Measurements from ENCODE around the gene SOHLH1.

SOHLH1 gene

DNA sequence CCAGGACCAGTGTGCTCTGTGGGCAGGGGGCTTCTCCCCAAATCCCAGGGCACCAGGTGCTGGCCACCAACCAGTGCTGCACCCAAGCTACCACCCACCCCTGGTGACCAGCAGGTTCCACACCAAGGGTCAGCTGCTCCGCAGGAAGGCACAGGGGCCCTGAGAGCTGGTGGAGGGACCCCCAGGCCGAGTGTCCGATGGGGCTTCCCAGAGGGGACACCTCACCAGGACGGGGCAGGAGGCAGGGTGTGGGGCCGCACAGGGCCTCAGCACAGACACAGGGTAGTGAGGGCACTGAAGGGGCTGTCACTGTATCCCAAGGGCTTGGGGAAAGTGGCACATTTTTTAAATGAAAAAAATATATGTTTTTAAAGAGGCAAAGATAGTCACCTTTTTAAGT lies 18.1 kb downstream of the SOHLH1 start:
- TF ChIP-seq FOXP2 (optimal IDR thresholded peaks at IDR 0.05; ENCODE audit: borderline replicate concordance, extremely low read depth, extremely low read length, insufficient read depth) (no peak), POLR2AphosphoS5 (IDR thresholded peaks at IDR 0.05; ENCODE audit: low read depth, low read length) (no peak), SIN3A (IDR thresholded peaks at IDR 0.05; ENCODE audit: borderline replicate concordance, insufficient read depth, low read length) (no peak), TAF1 (IDR thresholded peaks at IDR 0.05; ENCODE audit: borderline replicate concordance, insufficient read depth, low read length) (no peak)
- TF ChIP-seq, protein P1, sequence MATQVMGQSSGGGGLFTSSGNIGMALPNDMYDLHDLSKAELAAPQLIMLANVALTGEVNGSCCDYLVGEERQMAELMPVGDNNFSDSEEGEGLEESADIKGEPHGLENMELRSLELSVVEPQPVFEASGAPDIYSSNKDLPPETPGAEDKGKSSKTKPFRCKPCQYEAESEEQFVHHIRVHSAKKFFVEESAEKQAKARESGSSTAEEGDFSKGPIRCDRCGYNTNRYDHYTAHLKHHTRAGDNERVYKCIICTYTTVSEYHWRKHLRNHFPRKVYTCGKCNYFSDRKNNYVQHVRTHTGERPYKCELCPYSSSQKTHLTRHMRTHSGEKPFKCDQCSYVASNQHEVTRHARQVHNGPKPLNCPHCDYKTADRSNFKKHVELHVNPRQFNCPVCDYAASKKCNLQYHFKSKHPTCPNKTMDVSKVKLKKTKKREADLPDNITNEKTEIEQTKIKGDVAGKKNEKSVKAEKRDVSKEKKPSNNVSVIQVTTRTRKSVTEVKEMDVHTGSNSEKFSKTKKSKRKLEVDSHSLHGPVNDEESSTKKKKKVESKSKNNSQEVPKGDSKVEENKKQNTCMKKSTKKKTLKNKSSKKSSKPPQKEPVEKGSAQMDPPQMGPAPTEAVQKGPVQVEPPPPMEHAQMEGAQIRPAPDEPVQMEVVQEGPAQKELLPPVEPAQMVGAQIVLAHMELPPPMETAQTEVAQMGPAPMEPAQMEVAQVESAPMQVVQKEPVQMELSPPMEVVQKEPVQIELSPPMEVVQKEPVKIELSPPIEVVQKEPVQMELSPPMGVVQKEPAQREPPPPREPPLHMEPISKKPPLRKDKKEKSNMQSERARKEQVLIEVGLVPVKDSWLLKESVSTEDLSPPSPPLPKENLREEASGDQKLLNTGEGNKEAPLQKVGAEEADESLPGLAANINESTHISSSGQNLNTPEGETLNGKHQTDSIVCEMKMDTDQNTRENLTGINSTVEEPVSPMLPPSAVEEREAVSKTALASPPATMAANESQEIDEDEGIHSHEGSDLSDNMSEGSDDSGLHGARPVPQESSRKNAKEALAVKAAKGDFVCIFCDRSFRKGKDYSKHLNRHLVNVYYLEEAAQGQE (IDR thresholded peaks at IDR 0.05; ENCODE audit: insufficient read depth in 1 of 2, low read depth in 2 of 2, low read length in 2 of 2) = no peak

- no peak for TF ChIP-seq FOXP2 (optimal IDR thresholded peaks at IDR 0.05; ENCODE audit: borderline replicate concordance, extremely low read depth, extremely low read length, insufficient read depth)
- TF ChIP-seq POLR2AphosphoS5 (IDR thresholded peaks at IDR 0.05; ENCODE audit: low read depth, low read length) = no peak
- no peak for TF ChIP-seq SIN3A (IDR thresholded peaks at IDR 0.05; ENCODE audit: borderline replicate concordance, insufficient read depth, low read length)
- no peak for TF ChIP-seq TAF1 (IDR thresholded peaks at IDR 0.05; ENCODE audit: borderline replicate concordance, insufficient read depth, low read length)
- TF ChIP-seq, protein P1 (IDR thresholded peaks at IDR 0.05; ENCODE audit: insufficient read depth in 1 of 2, low read depth in 2 of 2, low read length in 2 of 2) = no peak
Observed at GRCh38 chr9:135680056-135680455, 19.2 kb downstream of the SOHLH1 start.

DNA sequence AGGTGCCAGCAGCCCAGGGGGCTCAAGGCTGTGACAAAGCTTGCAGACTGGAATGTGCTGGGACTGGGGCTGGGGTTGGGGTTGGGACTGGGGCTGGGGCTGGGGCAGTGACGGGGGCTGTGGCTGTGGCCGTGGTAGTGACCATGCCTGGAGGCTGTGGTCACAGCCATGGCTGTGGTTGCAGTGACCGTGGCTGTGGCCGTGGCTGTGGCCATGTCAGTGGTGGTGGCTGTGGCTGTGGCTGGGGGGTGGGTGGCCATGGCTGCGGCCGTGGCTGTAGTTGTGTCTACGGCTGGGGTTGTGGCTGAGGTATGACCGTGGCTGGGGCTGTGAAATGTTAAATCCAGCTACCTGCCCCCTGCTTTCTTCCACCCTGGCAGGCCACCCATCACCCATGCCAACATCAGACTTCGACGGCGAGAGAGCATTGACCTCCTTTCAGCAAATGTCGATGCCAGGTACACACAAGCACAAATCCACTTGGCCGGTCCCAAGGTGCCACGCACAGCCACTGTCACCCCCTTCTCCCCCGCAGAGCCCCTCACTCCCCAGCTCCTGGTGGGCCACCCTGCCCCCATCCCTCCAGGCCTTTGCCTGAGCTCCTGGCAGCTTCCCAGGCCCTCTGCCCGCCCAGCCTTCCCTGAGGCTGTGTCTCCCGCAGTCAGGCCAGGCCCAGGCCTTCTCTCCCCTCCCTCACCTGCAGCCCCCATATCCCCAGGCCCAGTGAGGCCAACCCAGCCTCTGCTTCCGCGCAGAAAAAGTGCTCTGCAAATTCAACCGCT lies 20.9 kb downstream of the SOHLH1 start:
- TF ChIP-seq, protein P1 (IDR thresholded peaks at IDR 0.05; ENCODE audit: insufficient read depth in 1 of 2, low read depth in 2 of 2, low read length in 2 of 2) = no peak
- no peak for TF ChIP-seq POLR2AphosphoS5 (IDR thresholded peaks at IDR 0.05; ENCODE audit: low read depth, low read length)
- no peak for TF ChIP-seq SIN3A (IDR thresholded peaks at IDR 0.05; ENCODE audit: borderline replicate concordance, insufficient read depth, low read length)

GRCh38 chr9:135677641-135678168 lies 21.6 kb downstream of the SOHLH1 start:
- TF ChIP-seq, protein P1 (IDR thresholded peaks at IDR 0.05; ENCODE audit: insufficient read depth in 1 of 2, low read depth in 2 of 2, low read length in 2 of 2) = no peak
- no peak for TF ChIP-seq SIN3A (IDR thresholded peaks at IDR 0.05; ENCODE audit: borderline replicate concordance, insufficient read depth, low read length)
- TF ChIP-seq TAF1 (IDR thresholded peaks at IDR 0.05; ENCODE audit: borderline replicate concordance, insufficient read depth, low read length) = no peak
- no peak for TF ChIP-seq POLR2AphosphoS5 (IDR thresholded peaks at IDR 0.05; ENCODE audit: low read depth, low read length)
- TF ChIP-seq FOXP2 (optimal IDR thresholded peaks at IDR 0.05; ENCODE audit: borderline replicate concordance, extremely low read depth, extremely low read length, insufficient read depth) = no peak

Data from PFSK-1 (cell line).